ENCODE measurements around the gene ANKRD66.
"Not testable (repeated sequence)": the region's sequence is repeated elsewhere in the genome, so short reads cannot be mapped to it uniquely, and the experiment has no call there.

Gene ANKRD66
- 0 reads per million in 2 experiments for total RNA-seq

DNA sequence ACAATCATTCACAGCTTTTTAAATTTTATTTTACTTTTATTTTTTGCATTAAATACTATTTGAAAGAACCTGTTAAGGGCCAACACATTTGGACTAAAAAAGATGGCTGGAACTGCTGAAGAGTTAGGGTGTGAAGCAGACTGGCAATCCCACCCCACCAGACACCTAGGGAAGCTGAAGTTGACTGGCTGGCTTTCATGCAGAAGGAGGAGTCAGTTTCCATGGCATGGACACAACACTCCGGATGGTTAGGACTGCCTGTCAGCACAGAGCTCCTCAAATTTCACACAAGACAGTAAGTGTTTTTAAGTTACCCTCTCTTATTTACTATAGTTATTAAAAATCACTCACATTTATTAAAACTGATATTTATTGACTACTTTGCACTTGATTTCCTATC, at the start of gene ANKRD66:
Gene ANKRD66 (plus strand): TSS at position 238 of the 400 bp plus-strand sequence. CDS start 5,016 bp downstream, outside the sequence.
- no peak for DNase-seq (ENCODE audit: low read depth)

DNA sequence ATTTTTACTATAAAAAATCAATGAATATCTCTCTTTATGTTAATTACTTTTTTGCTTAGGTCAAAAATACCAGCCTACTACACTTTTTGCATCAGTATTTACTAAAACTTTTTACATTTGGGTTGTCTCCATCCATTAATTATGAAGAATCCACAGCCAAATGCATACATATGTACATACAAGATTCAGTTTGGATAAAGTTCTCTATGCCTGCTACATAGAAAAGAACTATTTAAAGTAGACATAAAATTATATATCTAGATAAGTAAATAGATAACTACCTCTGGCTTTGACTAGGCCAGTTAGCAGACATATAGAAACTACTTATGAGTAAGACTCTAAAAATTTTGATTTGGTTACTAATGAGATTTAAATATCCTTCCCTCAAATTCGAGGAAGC, 46.8 kb upstream of the ANKRD66 start:
- DNase-seq (ENCODE audit: low read depth): no peak

DNA sequence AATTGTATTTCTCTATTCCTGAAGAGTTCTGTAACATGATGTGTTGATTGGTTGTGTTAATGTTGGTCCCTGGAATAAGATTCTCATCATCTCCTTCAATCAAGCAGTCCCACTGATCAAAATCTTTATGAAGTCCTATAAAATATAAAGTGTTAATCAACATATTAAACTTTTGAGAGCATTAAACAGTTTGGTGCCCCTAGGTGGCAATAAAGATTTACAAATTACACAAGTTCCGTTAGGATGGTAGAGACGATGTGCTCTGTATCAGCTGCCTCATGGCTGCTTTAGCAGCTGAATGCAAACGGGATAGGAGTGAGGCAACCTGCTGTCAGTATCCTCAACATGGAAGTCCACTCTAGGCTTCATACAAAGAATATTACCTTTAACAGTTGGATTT, 42.2 kb upstream of the ANKRD66 start:
- DNase-seq (ENCODE audit: low read depth): no peak

DNA sequence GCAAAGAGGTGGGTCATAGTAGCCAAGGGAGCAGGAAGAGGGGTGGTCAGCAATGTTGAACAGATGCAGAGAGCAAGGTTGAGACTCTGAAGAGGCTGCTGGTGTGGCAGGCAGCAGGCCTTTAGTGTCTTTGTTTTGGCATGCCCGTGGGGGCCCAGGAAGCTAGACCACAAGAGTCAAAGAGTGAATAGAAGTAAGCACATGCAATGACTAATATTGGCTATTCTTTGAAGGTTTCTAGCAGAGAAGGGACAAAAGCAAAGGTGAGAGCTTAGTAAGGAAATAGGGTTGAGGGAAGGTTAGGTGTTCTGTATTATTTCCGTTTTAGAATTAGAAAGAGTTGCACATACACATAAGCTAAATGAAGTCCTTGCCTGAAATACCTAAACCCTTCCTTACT, 40.3 kb upstream of the ANKRD66 start:
- DNase-seq (ENCODE audit: low read depth): no peak

DNA sequence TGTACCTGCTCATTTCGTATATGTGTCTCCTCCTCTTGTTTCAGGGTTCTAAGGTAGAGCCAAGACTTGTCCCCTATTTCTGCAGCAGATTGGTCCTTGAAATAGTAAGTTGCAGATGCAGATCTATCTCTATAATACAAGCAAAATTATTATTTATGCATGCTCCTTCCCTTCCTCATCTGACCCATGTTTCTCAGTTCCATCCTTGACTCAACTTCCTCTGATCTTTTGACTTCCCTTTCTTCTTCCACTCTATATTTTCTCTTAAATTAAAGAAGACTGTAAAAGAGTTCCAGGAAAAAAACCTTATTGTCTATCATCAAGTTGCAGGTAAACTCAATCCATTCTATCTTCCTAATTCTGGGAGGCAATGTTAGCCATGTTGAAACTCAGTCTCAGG, 35.2 kb upstream of the ANKRD66 start:
- no peak for DNase-seq (ENCODE audit: low read depth)

DNA sequence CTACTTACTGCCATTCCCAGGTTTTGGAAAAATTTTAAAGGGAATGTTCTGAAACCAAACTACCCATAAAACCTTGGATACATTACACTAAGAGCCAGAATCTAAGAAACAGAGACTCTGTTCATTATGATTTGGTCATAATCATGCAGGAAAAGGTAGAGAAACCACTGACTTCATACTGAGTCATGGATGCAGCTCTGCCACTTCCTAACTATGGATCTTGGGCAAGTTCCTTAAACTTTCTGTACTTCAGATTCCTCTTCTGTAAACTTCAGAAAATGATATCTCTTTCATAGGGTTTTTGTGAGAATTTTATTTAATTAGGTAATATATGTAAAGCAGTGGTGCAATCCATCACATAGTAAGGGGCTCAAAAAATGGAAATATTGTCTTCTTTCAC, 31.6 kb upstream of the ANKRD66 start:
- no peak for DNase-seq (ENCODE audit: low read depth)

DNA sequence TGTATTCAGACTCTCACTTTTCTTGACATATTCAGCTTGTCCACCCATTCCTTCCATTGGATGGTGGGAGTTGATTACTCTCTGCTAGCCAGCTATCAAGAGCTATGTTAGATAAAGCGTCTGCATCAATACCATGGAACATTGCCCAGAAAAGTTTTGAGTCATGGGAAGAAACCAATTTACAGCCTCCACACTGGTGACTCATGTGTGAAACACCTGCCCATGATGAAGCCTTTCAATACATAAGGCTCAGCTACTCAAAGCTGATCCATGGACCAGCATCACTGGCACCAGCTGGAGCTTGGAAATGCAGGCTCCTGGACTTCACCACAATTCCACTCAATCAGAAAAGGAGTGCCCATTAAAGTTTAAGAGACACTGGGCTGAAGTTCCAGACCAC, 27.6 kb upstream of the ANKRD66 start:
- no peak for DNase-seq (ENCODE audit: low read depth)

DNA sequence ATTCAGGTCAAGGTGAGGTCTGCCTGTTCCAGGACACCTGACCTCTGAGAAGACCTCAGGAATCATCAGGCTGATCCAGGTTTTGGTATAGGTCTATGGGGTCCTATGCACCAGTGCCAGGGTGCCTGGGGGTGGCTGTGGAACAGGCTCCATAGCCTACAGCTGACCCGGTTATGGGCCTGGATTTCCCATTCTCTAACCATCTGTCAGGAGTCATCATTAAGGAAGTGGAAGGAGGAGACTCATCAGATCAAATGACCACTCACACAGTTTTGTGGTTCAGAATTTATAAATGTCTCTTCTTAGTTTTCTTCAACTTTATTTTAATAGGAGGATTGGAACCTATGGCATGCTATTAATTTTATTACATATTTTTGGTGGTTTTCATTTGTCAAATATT, 26.3 kb upstream of the ANKRD66 start:
- no peak for DNase-seq (ENCODE audit: low read depth)

DNA sequence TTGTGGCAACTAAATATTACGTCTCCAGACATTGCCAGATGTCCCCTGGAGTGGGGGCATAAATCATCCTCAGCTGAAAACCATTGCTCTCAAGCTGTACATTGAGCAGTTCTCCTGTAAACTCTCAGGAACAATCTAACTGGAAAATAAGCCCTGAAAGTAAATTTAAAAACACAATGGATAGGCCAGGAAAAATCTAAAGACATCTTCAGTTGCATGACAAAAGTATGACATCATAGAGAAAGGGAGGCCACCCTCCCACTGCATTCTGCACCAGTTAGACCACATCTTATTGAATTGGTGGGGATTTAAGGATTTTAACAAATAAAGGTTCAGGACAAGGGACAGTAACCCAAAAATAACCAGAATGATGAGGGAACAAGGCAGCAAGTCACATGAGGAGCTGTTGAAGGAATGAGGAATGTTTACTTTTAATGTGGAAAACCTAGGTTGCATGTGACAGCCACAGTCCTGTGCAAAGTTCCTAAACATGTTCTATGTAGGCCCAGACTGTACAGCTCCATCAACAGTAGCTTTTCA, 16.9 kb upstream of the ANKRD66 start:
- no peak for DNase-seq (ENCODE audit: low read depth)

DNA sequence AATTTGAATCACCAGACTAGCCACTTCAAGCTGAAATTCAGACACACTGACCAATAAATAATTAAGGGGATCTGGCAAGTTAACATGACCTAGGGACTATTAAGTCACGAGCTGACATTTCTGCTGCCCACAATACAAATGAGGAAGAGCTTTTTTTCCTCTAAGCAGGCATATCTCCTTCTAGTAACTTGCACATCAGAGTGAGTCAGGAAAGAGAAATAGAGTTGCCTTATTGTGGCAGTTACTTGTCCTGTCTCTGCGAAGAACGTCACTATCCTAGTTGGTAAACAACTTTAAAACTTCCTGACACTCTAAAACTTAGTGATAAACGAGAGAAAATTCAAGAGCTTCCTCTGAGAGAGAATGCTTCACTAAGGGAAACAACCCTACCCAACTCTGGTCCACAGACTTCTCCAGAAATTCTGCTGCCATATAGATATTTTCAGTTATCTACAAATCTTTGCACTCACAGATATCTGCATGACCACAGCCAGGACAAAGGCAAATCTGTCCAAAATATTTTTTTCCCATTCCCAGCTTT, 15.7 kb upstream of the ANKRD66 start:
- no peak for DNase-seq (ENCODE audit: low read depth)

DNA sequence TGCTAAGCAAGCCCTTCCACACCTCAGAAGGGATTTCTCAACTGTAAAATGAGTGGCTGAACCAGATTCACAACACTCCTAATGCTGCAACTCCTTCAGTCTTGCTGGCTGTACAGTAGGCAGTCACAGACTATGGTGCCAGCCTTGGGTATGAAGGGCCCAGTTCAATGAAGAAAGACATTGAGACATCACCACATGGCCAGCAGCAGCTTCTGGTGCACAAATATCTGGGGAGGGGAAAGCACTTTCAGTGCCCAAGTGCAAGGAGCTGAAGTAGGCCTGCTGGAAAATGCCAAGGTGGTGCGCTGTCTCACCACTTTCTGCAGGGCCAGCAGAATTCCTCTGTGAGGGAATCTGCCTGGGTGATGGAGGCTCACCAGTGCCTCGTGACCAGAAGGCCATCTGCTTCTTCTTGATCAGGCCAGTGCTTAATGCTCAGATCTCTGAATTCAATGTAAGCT, 13.4 kb upstream of the ANKRD66 start:
- DNase-seq (ENCODE audit: low read depth): no peak

DNA sequence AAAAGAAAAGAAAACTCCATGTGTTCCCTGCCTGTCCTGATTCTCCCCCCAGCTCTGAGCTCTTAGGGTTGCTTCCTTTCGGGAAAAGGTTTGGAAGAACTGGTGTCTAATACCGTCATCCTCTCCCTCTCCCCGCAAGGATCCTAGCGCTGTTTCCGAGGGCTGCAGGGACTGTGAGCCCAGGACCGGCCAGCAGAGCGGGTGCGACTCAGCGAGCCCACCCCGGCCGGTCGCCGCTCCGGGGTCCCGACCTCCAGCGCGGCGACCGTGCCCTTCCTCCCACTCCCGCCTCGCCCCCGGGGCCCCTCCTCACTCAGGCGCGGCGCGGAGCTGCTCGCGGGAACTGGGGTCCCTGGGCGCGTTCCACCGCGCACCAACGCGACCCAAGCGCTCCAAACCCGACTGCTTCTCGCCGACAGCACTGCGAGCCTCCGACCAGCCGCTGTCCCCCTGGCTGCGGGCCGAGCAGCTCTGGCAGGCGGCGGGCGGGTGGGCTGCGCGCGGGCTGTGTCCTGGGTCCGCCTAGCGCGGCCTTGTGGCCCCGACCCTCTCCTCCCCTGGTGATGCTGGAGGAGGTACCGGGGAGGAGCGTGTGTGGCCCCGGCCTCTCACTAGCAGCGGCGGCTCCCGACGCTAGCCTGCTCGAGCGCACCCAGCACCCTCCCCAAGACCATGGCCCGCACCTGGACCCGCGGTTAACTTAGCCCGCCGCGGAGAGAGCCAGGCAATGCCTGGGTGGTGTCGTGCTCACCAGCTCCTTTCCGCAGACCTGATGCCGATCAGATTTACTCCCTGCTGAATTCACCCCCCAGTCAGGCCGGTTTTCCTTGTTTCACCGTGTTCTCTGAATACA, 11.6 kb upstream of the ANKRD66 start, which contains the start of gene PLA2G7:
Gene PLA2G7 (minus strand): TSS at position 509 of the 853 bp plus-strand sequence. CDS start 12,484 bp downstream, outside the sequence.
- DNase-seq (ENCODE audit: low read depth): no peak

DNA sequence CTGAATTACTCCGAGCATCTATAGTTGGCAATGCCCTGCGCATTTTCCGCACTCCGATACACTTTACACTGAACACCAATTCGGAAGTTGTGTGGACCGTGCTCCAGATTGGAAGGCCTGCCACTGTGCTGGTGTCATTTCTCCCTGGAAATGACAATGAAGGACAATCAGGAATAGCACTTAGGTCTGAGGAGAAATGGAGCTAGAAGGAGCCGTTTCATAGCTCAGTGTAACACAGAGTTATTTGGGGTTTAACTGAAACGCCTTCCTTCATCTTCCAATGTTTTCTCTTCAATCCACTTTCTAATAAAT, 11.1 kb upstream of the ANKRD66 start:
- DNase-seq (ENCODE audit: low read depth): no peak

DNA sequence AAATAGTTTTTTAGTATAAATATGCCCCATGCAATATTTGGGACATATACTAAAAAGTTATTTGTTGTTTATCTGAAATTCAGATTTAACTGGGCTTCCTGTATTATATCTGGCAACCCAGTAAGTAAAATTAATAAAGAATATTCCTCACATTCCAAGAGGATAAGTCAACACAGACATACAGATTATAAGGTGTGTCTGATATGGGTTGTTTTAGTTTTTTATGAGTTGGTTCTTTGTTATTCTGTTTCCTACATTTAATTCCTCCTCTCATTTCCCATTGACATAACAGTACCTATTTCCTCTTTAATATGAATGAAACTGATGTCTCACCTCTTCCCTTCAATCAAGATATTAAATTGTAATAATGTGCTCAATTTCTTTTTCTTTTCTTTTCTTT, 9.8 kb upstream of the ANKRD66 start:
- DNase-seq (ENCODE audit: low read depth): no peak

DNA sequence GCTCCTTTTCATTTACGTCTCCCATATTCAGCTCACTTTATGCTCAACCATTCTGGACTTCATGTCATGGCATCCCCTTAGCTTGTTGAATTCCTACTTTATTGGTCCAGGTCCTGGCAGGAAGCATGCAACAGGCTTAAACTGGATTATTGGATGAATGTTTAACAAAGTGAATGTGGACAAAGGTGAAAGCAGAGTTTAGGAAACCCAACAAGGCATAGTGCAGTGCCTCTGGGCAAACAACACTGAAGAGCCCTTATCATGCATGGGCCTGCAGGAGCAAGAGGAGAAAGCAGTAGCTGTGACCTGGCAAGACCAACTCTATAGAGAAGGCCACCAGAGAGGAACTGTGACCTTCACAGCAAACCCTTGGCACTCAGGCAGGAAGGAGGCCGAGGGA, 5.3 kb upstream of the ANKRD66 start:
- DNase-seq (ENCODE audit: low read depth): no peak

DNA sequence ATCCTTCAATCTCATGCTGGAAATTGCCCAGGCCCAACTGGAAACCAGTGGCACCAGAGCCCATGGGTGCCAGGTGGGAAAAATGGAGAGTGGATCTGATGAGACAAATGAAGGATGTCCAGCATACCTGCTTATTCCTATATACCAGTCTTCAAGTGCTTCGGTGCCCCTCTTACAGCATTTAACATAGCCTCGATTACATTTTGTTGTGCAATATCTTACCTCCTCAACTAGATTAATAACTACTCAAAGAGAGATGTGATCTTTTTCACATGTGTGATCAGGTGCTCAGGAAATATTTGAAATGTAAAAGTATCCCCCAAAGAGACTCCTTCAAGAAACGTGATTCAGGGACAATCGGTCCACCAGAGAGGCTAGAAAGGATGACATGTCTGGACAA, 4.8 kb upstream of the ANKRD66 start:
- no peak for DNase-seq (ENCODE audit: low read depth)

DNA sequence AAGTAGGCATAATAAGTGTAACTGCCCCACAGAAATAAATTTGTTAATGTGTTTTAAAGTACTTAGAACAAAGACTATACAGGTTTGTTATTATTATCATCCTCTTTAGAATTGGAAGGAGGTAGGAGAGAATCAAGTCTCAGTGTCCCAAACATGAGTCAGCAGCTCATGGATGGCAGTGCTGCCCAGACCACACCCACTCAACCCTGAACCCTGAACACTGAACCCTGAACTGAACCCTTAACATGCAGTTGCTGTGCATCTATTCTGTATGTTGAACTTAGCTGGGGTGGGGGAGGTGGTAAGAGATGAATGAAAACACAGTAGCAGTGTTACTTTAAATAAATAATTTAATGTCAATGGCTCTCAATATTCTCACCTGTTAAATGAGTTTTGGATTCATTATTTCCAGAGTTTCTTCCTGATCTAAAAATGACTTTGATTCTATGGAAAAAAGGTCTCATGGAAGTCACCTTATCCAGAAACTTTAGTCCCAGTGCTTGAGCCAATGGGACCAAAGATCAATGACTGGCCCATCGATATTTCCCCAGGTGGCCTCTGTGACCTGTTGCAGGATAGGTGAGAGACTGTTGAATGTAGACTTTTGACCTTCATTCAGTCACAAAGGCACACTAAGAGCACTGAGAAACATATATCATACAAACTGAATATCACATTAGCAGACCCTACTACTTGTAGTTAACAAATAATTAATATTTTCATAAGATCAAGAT, 3.1 kb upstream of the ANKRD66 start:
- DNase-seq (ENCODE audit: low read depth): no peak

DNA sequence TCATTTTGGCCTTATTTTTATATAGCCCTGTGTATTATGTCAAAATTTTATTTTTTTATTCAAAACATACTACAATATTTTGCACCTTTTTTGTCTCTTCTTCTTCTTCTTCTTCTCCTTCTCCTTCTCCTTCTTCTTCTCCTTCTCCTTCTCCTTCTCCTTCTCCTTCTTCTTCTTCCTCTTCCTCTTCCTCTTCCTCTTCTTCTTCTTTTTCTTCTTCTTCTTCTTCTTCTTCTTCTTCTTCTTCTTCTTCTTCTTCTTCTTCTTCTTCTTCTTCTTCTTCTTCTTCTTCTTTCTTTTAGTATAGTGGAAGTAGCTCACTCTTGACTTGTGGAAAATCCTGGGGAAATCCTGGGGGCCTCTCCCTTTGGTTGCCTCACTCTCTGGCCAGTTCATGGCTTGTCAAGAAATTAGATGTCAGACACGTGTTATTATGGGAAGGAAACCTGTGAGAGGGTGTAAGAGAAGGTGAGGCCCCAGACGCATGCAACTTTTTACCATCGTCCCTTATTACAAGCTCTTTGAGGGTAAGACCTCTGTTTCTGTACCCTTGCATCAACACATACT, 2.5 kb upstream of the ANKRD66 start:
- not testable (repeated sequence) for DNase-seq (ENCODE audit: low read depth)

DNA sequence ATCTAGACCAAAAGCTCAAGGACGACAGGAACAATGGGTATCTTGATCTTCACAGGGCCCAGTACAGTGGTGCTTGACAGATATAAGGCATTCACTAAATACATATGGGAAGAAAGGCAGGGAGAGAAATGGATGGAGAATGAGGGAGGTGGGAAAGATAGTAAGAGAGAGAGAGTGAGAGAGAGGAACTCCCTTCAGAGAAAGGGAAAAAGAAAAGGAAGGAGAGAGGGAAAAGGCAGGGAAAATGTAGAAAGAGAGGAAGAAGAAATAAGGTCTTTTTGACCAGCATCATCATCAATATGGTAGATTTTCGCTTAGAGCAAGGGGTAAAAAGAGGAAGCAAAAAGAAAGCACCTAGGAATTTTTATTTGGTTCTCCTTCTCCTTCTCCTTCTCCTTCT, 760 bp upstream of the ANKRD66 start:
- DNase-seq (ENCODE audit: low read depth): no peak

DNA sequence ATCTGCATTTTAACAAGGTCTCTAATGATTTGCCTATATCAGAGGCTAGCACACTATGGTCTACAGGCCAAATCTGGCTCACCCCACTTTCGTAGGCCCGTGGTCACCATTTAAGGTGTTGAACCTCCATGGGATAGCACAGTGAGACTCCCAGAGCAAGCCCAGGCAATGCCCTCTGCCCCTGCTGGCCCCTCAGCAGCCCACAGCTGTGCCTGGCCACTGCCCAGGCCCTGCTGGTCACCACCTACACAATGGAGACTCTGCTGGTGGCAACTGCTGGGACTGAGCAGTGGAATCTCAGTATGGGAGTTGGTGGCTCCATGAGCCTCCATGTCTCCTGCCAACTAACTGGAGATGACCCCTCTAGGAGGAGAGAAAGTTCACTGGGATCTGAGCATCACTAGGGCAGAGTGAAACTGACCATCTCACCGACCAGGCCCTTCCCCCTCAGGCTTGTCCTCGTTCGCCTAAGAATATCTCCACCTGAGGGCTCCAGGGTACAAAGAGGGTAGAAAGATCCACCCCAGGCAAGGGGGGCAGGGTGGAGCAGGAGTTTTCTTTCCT, 2.3 kb downstream of the ANKRD66 start:
- no peak for DNase-seq (ENCODE audit: low read depth)

DNA sequence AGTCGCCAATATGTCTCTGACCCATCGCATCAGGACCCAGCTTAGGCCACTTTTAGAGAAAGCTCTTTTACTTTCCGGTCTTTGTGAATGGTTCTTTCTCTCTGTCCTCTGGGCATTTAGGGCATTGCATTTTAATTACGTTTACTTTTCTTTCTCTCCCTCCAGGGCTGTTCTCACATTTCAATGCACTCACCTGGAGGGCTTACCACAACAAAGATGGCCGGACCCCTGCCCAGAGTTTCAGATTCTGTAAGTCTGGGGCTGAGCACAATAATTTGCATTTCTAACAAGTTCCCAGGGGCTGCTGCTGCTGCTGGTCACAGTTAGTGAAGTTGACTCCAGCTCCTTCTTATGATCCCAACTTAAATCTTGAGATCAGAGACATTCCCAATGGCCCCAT, 3.0 kb downstream of the ANKRD66 start:
- DNase-seq (ENCODE audit: low read depth): no peak

DNA sequence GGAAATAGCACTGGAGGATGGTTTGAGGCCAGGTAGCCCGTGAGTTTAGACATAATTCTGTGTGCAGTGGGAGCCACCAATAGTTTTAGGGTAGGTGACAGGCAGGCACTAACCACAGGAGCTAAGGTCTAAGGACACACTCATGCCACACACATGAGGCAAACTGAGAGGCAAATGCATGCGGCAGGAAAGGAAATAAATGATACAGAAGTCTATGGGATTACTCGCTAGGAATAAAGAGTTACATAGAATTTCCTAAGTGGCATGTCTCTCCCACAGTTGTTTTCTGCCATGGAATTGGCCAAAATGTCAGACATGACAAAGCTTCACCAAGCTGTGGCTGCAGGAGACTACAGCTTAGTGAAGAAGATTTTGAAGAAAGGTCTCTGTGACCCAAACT, 4.9 kb downstream of the ANKRD66 start:
- DNase-seq (ENCODE audit: low read depth): no peak

Measured in T follicular helper cell (primary cell).